ENCODE data around the gene KCNIP4. TPM values are rescaled to one million over a fixed set of nuclear protein-coding genes. Genes with fewer than 3 reads are reported as not detected.

The KCNIP4 gene
- total and polyA plus RNA-seq, 2 of the 8 experiments (the other 6 are each of a cell fraction or from before 2014, with no cell fraction given), result 0.06 TPM; not detected in 1

DNA sequence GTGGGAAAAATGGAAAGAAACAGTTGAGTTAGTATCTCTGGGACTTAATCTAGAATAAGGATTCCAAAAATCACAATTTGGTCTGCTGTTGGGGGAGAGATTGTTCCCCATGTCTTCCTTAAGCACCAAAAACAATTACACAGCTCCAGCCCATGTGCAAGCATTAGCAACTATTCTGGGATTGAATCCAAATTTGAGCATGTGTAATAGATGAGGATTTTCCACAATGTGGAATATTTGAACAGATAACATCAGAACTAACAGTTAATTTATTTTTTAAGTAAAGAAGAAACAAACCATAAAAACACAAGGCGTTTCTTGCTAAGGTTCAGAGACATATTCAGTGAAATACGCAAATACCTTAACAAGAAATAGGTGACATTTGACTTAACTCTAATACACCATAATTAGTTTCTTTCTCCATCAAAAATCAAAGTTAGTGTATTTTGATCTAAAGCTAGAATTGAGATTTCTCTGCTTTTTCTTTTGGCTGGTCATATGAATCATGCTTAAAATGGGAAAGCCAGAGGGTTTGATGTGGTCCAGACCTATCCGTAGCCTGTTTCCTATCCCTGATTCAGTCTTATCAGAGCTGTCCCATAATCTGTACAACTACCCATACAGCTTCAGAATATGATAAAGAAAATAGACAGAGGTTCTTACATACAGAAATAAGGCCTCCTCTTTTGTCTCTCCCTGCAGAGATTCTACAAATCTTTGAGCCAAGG, 834.9 kb downstream of the KCNIP4 start:
- no peak overlapping the region for H2BK20ac ChIP-seq (ENCODE audit: low read length)
- H3K79me2 ChIP-seq (ENCODE audit: control insufficient read depth in 1 of 2, insufficient read depth in 2 of 2, low read length in 2 of 2), result no peaks in the 10 kb centered on the region
- H3K4me2 ChIP-seq (ENCODE audit: insufficient read depth in 1 of 2, low read depth in 2 of 2, low read length in 2 of 2), result no peak overlapping the region
- peaks cover 0 to 8% (median 3%) of the 10 kb centered on the region in 4 experiments; a peak in 4 of 7 replicates for H3K4me1 ChIP-seq (replicated peaks in 1 of 4; ENCODE audit: control insufficient read depth in 3 of 4, insufficient read depth in 4 of 4, low read length in 3 of 4)
- H2AK5ac ChIP-seq (ENCODE audit: low read depth, low read length), result no peak overlapping the region
- TF ChIP-seq KDM4A (IDR thresholded peaks at IDR 0.05; ENCODE audit: low read depth, low read length, severe bottlenecking) (no peak), TAF1 (IDR thresholded peaks at IDR 0.05; ENCODE audit: low read depth, low read length) (no peak), RBBP5 (IDR thresholded peaks at IDR 0.05; ENCODE audit: borderline replicate concordance, low read depth, low read length) (no peak), RAD21 (IDR thresholded peaks at IDR 0.05 in 1 of 2, conservative IDR thresholded peaks at IDR 0.05 in 1 of 2; ENCODE audit: low read depth in 2 of 2, low read length in 2 of 2) (no peak), RFX5 (IDR thresholded peaks at IDR 0.05; ENCODE audit: borderline replicate concordance, low read depth, low read length) (no peak), SP4 (IDR thresholded peaks at IDR 0.05; ENCODE audit: low read length) (no peak), CHD2 (IDR thresholded peaks at IDR 0.05; ENCODE audit: low read length) (no peak), TAF7 (optimal IDR thresholded peaks at IDR 0.05; ENCODE audit: borderline replicate concordance, low read depth, low read length) (no peak), NRF1 (IDR thresholded peaks at IDR 0.05; ENCODE audit: low read depth, low read length) (no peak), CEBPB (IDR thresholded peaks at IDR 0.05; ENCODE audit: low read depth, low read length) (no peak), KDM1A (IDR thresholded peaks at IDR 0.05; ENCODE audit: borderline replicate concordance, low read length) (no peak)
- DNase-seq (ENCODE audit: low read depth in 1 of 2, low spot score in 2 of 2) (no peak), FAIRE-seq (no peak)
- H2AFZ ChIP-seq (ENCODE audit: low read length), result no peak overlapping the region
- no peaks in the 10 kb centered on the region for H4K20me1 ChIP-seq (replicated peaks in 1 of 2; ENCODE audit: control insufficient read depth in 1 of 2, insufficient read depth in 2 of 2, low read length in 2 of 2)
- H3K27ac ChIP-seq (ENCODE audit: low read depth, low read length), result no peak overlapping the region
- no peak overlapping the region for H2BK5ac ChIP-seq (ENCODE audit: low read depth, low read length)
- no peak overlapping the region for H2BK15ac ChIP-seq (ENCODE audit: low read length)
- no peak overlapping the region for H3K9ac ChIP-seq (replicated peaks in 1 of 4; ENCODE audit: extremely low read depth in 1 of 4, low read depth in 3 of 4, low read length in 3 of 4)
- H3K27me3 ChIP-seq (replicated peaks in 1 of 4; ENCODE audit: control insufficient read depth in 3 of 4, extremely low read depth in 1 of 4, insufficient read depth in 3 of 4, low read length in 3 of 4), result no peaks in the 10 kb centered on the region
- H3K23me2 ChIP-seq (ENCODE audit: low read depth, low read length), result no peaks in the 10 kb centered on the region
- no peak overlapping the region for H3K4me3 ChIP-seq (ENCODE audit: extremely low read depth in 1 of 4, insufficient read depth in 2 of 4, low read depth in 3 of 4, low read length in 4 of 4)
- ChIA-PET POLR2A (ENCODE audit: partially characterized antibody) (no interaction called here), CTCF (ENCODE audit: partially characterized antibody) (interaction anchor here (2.0 kb wide), 1 partner anchor 340 kb away, joined by 9 read pairs; no protein-coding TSS in a partner anchor)
- H3K18ac ChIP-seq (ENCODE audit: extremely low read depth, low read length), result no peak overlapping the region
- H4K91ac ChIP-seq (replicated peaks; ENCODE audit: insufficient read length, low read length), result no peak overlapping the region
- H3K14ac ChIP-seq (ENCODE audit: insufficient read length), result no peak overlapping the region
- no peak overlapping the region for H2BK120ac ChIP-seq (replicated peaks; ENCODE audit: low read depth, low read length)
- H4K5ac ChIP-seq (ENCODE audit: insufficient read length, low read depth, low read length), result no peak overlapping the region
- no peak overlapping the region for H3K56ac ChIP-seq (replicated peaks; ENCODE audit: insufficient read length, low read depth, low read length)
- peaks cover 7 to 12% of the 10 kb centered on the region in 2 experiments; a peak in 2 of 4 replicates for H3K9me3 ChIP-seq (ENCODE audit: insufficient read depth in 2 of 2, low read depth in 1 of 2, low read length in 1 of 2)
- no peak overlapping the region for H2BK12ac ChIP-seq (ENCODE audit: low read depth, low read length)
- H3K4ac ChIP-seq (replicated peaks; ENCODE audit: insufficient read length, low read depth, low read length), result no peak overlapping the region
- no peaks in the 10 kb centered on the region; a peak in 1 of 8 replicates for H3K36me3 ChIP-seq (ENCODE audit: control insufficient read depth in 2 of 4, insufficient read depth in 4 of 4, low read length in 3 of 4)
- 96% methylated on average over 3 of the region's 3 CpGs; no CpG with 5 or more reads in 1 of the 2 experiments for WGBS, 2 experiments (ENCODE audit: extremely low coverage in 1 of 2, insufficient coverage in 1 of 2, insufficient read length in 1 of 2, insufficient replicate concordance in 2 of 2, low coverage in 1 of 2, low lambda C conversion rate in 2 of 2, missing lambda C conversion rate in 1 of 2)
- H3K23ac ChIP-seq (ENCODE audit: insufficient read length), result no peak overlapping the region
- H3K79me1 ChIP-seq (ENCODE audit: low read depth, low read length), result no peaks in the 10 kb centered on the region
- no peak overlapping the region for H4K8ac ChIP-seq (ENCODE audit: extremely low read depth, insufficient read depth, low read length)

Measured in H1 (cell line).